Measurements from ENCODE around the gene CDK14.
A peak's percentile ranks its signal among the peaks of the same experiment; 100 is the strongest.
"Not testable (repeated sequence)": the region's sequence is repeated elsewhere in the genome, so short reads cannot be mapped to it uniquely, and the experiment has no call there.

Gene CDK14

GRCh38 chr7:90920336-90920735 lies 324.2 kb downstream of the CDK14 start:
- DNase-seq, result no peak

DNA sequence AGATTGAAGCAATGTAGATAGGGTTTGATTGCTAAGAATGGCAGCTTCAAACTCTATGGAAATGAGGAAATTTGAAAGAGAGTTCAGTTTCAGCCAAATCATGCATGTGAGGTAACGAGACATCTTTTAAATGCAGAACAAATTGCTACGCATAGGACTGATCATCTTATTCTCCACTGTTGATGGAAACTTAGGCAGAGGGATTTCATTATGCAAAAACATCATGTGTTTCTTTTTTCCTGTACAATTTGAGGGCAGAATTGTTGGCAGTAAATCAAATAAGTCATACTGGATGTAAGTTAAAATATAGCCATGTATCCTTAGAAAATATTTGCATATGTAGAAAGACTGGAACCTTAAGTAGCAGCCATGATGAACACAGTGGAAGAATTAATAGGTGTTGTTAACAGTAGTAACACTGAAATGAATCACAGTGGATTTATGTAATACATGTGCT lies 327.4 kb downstream of the CDK14 start:
- DNase-seq, result no peak

GRCh38 chr7:90928700-90929424 lies 332.7 kb downstream of the CDK14 start:
- DNase-seq, result not testable (repeated sequence)

GRCh38 chr7:90931986-90932916 lies 336.1 kb downstream of the CDK14 start:
- peak; percentile 8 for DNase-seq

GRCh38 chr7:90933041-90933440 lies 336.9 kb downstream of the CDK14 start:
- DNase-seq, result no peak

DNA sequence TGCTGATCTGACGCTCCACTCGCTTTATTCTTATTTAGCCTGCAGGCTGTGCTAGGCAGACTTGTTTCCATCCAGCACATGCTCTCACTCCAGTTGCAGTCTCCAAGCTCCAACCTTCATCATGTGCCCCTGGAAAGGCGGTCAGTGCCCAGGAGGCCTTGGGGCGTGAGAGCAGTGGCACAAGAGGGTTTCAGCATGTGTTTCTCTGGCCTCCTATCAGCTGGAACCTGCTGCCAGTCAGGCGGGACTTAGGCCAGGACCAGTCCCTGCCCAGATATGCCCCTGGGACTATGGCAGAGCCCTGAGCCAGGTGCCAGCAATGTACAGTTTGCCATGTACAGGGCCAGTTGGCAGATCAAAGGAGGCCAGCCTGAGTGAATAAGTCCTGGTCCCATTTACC lies 337.9 kb downstream of the CDK14 start:
- peak; percentile 85 for DNase-seq

DNA sequence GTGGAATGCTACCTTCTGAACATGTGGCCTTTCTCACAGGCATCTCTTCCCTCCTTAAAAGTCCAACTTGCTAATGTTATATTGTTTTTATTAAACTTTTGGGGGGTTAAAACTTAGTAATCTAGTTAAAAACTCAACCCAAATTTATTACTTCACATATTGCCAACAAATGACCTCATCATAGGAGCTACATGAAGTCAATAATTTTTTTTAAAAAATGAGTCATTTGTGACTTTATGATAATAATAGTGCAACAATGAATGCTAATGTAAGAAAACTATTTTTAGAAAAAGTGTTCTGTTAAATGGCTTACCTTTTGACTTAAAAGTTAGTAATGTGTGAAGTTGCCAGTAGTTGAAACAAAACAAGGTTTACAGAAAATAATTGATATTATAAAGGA lies 342.2 kb downstream of the CDK14 start:
- DNase-seq, result no peak

- DNase-seq, result no peak
Measured at GRCh38 chr7:90939666-90940065, 343.5 kb downstream of the CDK14 start.

DNA sequence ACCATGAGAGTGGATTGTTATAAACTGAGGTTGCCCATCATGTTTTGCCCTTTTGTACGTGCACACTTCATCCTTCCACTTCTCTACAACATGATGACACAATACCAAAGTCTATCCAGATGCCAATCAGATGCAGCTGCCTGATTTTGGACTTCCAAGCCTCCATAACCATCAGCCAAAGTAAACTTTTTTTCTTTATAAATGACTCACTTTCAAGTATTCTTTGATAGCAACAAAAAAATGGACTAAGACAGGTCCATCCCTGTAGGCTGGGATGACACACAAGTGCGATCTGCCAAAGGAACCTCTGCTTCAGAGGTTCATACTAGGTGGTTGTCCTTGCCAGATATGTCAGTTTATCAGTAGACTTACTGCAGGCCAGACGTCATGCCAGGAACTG lies 347.9 kb downstream of the CDK14 start:
- DNase-seq, result no peak

GRCh38 chr7:90945104-90945787 lies 349.1 kb downstream of the CDK14 start:
- no peak for DNase-seq

- no peak for DNase-seq
Measured at GRCh38 chr7:90946730-90947501, 350.8 kb downstream of the CDK14 start.

GRCh38 chr7:90948085-90948484 lies 352.0 kb downstream of the CDK14 start:
- DNase-seq, result no peak

GRCh38 chr7:90951229-90951628 lies 355.1 kb downstream of the CDK14 start:
- DNase-seq, result no peak

DNA sequence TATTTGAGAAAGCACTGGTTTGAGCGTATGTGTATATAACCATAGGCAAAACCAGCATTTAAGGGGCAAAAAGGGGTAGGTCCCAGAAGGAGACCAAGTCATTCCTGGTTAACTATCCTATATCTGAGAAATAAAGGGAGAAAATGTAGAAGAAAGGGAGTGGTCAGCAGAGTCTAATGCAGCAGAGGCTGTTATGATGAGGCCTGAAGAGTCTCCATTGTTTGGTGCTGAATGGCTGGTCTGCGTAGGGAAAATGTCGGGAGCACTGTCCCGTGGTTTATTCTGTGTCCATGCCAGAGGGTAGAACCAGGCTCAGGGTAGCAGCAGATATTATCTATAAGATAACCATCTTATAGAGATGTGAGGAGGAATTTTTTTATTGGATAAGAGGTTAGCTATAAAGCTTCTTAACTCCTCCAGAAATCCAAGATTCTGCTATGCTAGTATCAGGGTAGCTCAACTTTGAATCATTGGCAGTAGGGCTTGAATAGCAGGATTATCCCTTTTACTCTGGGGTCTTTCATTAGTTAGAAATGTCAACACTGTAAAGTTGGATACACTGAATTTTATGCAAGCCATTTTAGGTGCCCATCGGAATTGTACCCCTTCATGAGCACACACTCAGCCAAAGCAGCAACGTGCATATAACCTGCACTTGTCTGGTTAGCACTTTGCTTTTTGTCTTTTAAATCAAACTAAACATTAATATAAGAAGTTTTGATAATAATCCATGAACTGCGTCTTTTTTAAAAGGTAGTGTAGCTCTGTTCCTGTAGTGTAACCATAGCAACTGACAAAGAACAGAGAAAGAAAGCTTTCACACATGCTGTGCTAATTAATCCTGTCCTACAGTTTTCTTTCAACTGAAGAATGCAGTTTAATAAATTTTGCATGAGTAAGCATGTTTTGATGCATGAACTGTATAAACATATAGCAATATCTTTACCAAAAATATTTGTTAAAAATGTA lies 356.1 kb downstream of the CDK14 start:
- DNase-seq, result peak; percentile 11

DNA sequence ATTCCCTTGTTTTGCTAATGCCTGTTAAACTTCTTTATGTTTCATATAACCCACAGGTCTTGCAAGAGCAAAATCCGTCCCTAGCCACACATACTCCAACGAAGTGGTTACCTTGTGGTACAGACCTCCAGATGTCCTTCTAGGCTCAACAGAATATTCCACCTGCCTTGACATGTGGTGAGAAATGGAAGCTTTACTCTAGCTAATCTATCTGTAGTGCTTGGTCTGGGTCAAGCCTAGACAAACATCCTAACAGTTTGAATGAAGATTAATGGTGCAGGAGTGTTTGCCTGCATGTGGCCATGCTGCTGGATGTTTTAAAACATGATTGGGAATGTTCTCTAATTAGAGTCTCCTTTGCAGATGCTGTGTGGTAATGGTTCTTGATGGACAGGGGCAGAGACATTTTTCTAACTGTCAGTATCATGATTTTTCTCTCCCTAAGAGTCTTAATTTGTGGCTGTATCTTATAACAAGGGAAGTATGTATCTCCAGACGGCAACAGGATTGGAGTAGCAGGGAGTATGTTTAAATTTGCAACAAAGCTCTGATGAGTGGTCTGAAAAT lies 359.6 kb downstream of the CDK14 start:
- DNase-seq, result peak; percentile 95

DNA sequence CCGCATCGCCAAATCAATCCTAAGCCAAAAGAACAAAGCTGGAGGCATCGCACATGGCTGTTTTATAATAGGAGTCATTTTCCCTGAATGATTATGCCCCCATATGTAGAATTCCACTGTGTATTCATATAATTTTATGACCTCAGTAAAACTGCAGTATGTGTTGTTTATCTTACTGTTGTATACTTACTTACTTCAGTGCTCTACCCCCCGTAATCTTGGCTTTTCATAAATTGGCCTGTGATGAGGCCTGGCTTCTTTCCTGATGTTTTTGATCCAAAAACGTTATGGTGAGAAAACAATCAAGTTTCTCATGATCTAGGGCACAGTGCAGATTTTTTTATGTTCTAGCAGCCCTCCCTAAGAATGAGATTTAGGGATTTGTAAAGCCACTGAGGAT lies 361.8 kb downstream of the CDK14 start:
- no peak for DNase-seq

DNA sequence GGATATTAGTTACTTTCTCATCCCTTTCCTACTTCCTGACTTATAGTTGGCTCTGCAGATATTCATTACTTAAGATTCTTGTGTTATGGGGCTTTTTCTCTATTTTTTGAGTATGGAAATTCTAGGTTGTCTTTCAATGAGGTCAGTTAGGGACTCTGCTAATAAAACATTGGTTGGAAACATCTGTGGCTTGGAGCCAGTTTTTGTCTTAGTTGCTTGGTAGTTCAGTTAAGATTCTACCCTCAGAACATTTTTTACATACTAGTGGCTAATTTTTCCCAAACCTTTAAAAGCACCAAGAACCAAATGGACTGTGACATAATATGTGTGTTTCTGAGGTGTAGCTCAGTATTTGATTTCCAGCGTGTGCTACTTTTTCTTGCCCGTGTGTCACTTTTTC lies 362.5 kb downstream of the CDK14 start:
- no peak for DNase-seq

DNA sequence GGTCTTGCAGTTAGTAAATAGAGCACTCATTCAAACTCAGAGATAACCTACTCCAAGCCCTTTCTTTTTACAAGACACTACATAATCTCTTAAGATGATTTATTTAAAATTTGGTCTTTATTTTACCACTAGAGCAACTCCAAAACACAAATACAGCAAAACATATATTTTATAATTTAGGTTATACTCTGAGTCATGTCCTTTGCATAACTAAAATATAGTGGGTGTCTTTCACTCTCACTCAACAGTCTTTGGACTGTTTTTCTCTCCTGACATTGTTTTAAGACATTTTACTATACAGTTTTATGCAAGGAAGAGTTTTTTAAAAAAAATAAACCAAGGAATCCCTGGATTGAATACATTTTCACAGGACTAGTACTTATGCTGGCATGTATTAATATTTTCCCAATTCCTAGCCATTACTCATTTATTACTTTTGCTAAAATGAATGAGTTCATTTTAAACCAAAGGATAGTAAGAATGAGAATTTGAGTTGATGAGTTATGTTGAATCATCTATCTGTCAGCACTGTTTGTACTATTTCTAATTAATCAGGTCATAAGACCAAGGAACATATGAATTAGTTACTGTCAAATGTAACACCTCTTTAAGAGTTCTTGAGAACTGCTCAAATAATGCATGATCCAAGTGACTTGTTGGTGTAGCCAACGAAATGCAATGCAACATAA lies 365.1 kb downstream of the CDK14 start:
- no peak for DNase-seq

GRCh38 chr7:90965211-90965610 lies 369.1 kb downstream of the CDK14 start:
- no peak for DNase-seq

- no peak for DNase-seq
Measured at GRCh38 chr7:90966346-90966745, 370.2 kb downstream of the CDK14 start.
